H1 (cell line): Measurements from ENCODE around the gene MYO18A. TPM values are rescaled to one million over a fixed set of nuclear protein-coding genes. Genes with fewer than 3 reads are reported as not detected.

Experiments used
- CTCF ChIA-PET: fragments of 300-600 bp; sonication (Branson Sonifier 250); formaldehyde crosslinking; loops from one replicate; lab custom pipeline; 2021; ENCODE audit not compliant: partially characterized antibody; lab: Charles Lee
- POLR2A ChIA-PET: fragments of 300-600 bp; sonication (Branson Sonifier 250); formaldehyde crosslinking; loops from one replicate; lab custom pipeline; 2021; ENCODE audit warnings: inconsistent platforms; ENCODE audit not compliant: partially characterized antibody; lab: Charles Lee
- DNase-seq, 2 experiments: peaks; one replicate each; pipeline versions ENCODE4 v3.0.0 to v3.0.0-alpha.2; 2010 to 2022; ENCODE audit warnings: low spot score in 2 of 2, low read depth in 1 of 2, mixed read lengths in 1 of 2
- FAIRE-seq: peaks from 2 replicates; lab custom pipeline; 2011; peaks lifted over from hg19 to GRCh38; lab: Jason Lieb, UNC
- H2AFZ ChIP-seq: 2 replicates; pipeline ENCODE4 v1.8.1; 2012; ENCODE audit warnings: low read length, inconsistent platforms
- H2AK5ac ChIP-seq: 2 replicates; pipeline ENCODE4 v1.6.1; 2013; ENCODE audit warnings: low read depth, low read length
- H2BK120ac ChIP-seq: replicated peaks from 2 replicates; pipeline ENCODE3; 2013; ENCODE audit warnings: low read depth, low read length, inconsistent platforms
- H2BK12ac ChIP-seq: 2 replicates; pipeline ENCODE4 v1.6.1; 2013; ENCODE audit warnings: low read depth, low read length
- H2BK15ac ChIP-seq: 2 replicates; pipeline ENCODE4 v1.6.1; 2013; ENCODE audit warnings: low read length
- H2BK20ac ChIP-seq: 2 replicates; pipeline ENCODE4 v1.6.1; 2013; ENCODE audit warnings: low read length
- H2BK5ac ChIP-seq: 2 replicates; pipeline ENCODE4 v1.6.1; 2013; ENCODE audit warnings: low read depth, low read length
- H3K14ac ChIP-seq: 2 replicates; pipeline ENCODE4 v1.6.1; 2013; ENCODE audit warnings: inconsistent platforms; ENCODE audit not compliant: insufficient read length
- H3K18ac ChIP-seq: 2 replicates; pipeline ENCODE4 v1.6.1; 2013; ENCODE audit warnings: low read length; ENCODE audit errors: extremely low read depth
- H3K23ac ChIP-seq: 2 replicates; pipeline ENCODE4 v1.6.1; 2013; ENCODE audit warnings: inconsistent platforms; ENCODE audit not compliant: insufficient read length
- H3K23me2 ChIP-seq: 2 replicates; pipeline ENCODE4 v1.6.1; 2013; ENCODE audit warnings: low read depth, low read length
- H3K27ac ChIP-seq: 2 replicates; pipeline ENCODE4 v1.6.1; 2011; ENCODE audit warnings: low read depth, low read length, inconsistent platforms
- H3K27me3 ChIP-seq, 4 experiments: replicated peaks in 1 of 4; 1 replicate in 1 of 4; 2 replicates in 3 of 4; pipeline versions ENCODE4 v1.6.1 to v1.8.1; 2011 to 2013; ENCODE audit warnings: low read length in 3 of 4, mild to moderate bottlenecking in 3 of 4, inconsistent platforms in 2 of 4, mixed read lengths in 2 of 4, moderate library complexity in 1 of 4; ENCODE audit not compliant: control insufficient read depth in 3 of 4, insufficient read depth in 3 of 4; ENCODE audit errors: extremely low read depth in 1 of 4
- H3K36me3 ChIP-seq, 4 experiments: 2 replicates each; pipeline versions ENCODE4 v1.6.1 to v1.8.1; 2011 to 2013; ENCODE audit warnings: mild to moderate bottlenecking in 4 of 4, low read length in 3 of 4, moderate library complexity in 2 of 4, control low read depth in 1 of 4, inconsistent platforms in 1 of 4; ENCODE audit not compliant: insufficient read depth in 4 of 4, control insufficient read depth in 2 of 4
- H3K4ac ChIP-seq: replicated peaks from 2 replicates; pipeline ENCODE3; 2013; ENCODE audit warnings: low read length, low read depth, mixed read lengths, inconsistent platforms; ENCODE audit not compliant: insufficient read length
- H3K4me1 ChIP-seq, 4 experiments: replicated peaks in 1 of 4; 1 replicate in 1 of 4; 2 replicates in 3 of 4; pipeline versions ENCODE4 v1.6.1 to v1.8.1; 2011 to 2013; ENCODE audit warnings: low read length in 3 of 4, inconsistent platforms in 2 of 4, mixed read lengths in 1 of 4; ENCODE audit not compliant: insufficient read depth in 4 of 4, control insufficient read depth in 3 of 4
- H3K4me2 ChIP-seq, 2 experiments: 2 replicates each; pipeline versions ENCODE4 v1.6.1 to v1.8.1; 2011 to 2013; ENCODE audit warnings: low read depth in 2 of 2, low read length in 2 of 2, control low read depth in 1 of 2, inconsistent platforms in 1 of 2, mild to moderate bottlenecking in 1 of 2; ENCODE audit not compliant: insufficient read depth in 1 of 2
- H3K4me3 ChIP-seq, 4 experiments: fragments of 200-600, 300-600 bp in 1 of 4; sonication (generic), shearing (Covaris generic), sonication (Bioruptor Twin) in 1 of 4; 2 replicates each; pipeline versions ENCODE4 v1.5.1 to v1.8.1; 2011 to 2016; ENCODE audit warnings: low read length in 4 of 4, low read depth in 3 of 4, control low read depth in 2 of 4, inconsistent platforms in 2 of 4, mild to moderate bottlenecking in 2 of 4, mixed read lengths in 1 of 4, moderate library complexity in 1 of 4; ENCODE audit not compliant: insufficient read depth in 2 of 4; ENCODE audit errors: extremely low read depth in 1 of 4
- H3K56ac ChIP-seq: replicated peaks from 2 replicates; pipeline ENCODE3; 2013; ENCODE audit warnings: low read depth, mild to moderate bottlenecking, mixed read lengths, low read length, inconsistent platforms; ENCODE audit not compliant: insufficient read length
- H3K79me1 ChIP-seq: 2 replicates; pipeline ENCODE4 v1.6.1; 2013; ENCODE audit warnings: low read depth, low read length, control low read depth
- H3K79me2 ChIP-seq, 2 experiments: 2 replicates each; pipeline versions ENCODE4 v1.6.1 to v1.8.1; 2012 to 2013; ENCODE audit warnings: low read length in 2 of 2, mild to moderate bottlenecking in 2 of 2, inconsistent platforms in 1 of 2; ENCODE audit not compliant: insufficient read depth in 2 of 2, control insufficient read depth in 1 of 2
- H3K9ac ChIP-seq, 4 experiments: replicated peaks in 1 of 4; 1 replicate in 1 of 4; 2 replicates in 3 of 4; pipeline versions ENCODE4 v1.6.1 to v1.8.1; 2011 to 2013; ENCODE audit warnings: low read depth in 3 of 4, low read length in 3 of 4, control low read depth in 2 of 4, mild to moderate bottlenecking in 2 of 4, moderate library complexity in 2 of 4, inconsistent platforms in 1 of 4; ENCODE audit errors: extremely low read depth in 1 of 4
- H3K9me3 ChIP-seq, 2 experiments: 2 replicates each; pipeline versions ENCODE4 v1.6.1 to v1.8.1; 2012 to 2013; ENCODE audit warnings: mild to moderate bottlenecking in 2 of 2, moderate library complexity in 2 of 2, control low read depth in 1 of 2, inconsistent platforms in 1 of 2, low read depth in 1 of 2, low read length in 1 of 2, mixed read lengths in 1 of 2; ENCODE audit not compliant: insufficient read depth in 2 of 2
- H4K20me1 ChIP-seq, 2 experiments: replicated peaks in 1 of 2; 2 replicates each; pipeline versions ENCODE3 to v1.8.1; 2011 to 2013; ENCODE audit warnings: inconsistent platforms in 2 of 2, low read length in 2 of 2, mild to moderate bottlenecking in 1 of 2; ENCODE audit not compliant: insufficient read depth in 2 of 2, control insufficient read depth in 1 of 2
- H4K5ac ChIP-seq: 2 replicates; pipeline ENCODE4 v1.6.1; 2013; ENCODE audit warnings: low read length, low read depth, mixed read lengths, inconsistent platforms; ENCODE audit not compliant: insufficient read length
- H4K8ac ChIP-seq: 2 replicates; pipeline ENCODE4 v1.8.0; 2013; ENCODE audit warnings: mild to moderate bottlenecking, moderate library complexity, low read length, inconsistent platforms; ENCODE audit not compliant: insufficient read depth; ENCODE audit errors: extremely low read depth
- H4K91ac ChIP-seq: replicated peaks from 2 replicates; pipeline ENCODE3; 2013; ENCODE audit warnings: low read length, mixed read lengths, inconsistent platforms; ENCODE audit not compliant: insufficient read length
- ATF3 ChIP-seq: IDR thresholded peaks from 2 replicates; pipeline ENCODE4 v1.6.1; 2011; ENCODE audit warnings: low read depth, mild to moderate bottlenecking, low read length; ENCODE audit not compliant: insufficient read depth
- BACH1 ChIP-seq: IDR thresholded peaks from 2 replicates; pipeline ENCODE4 v1.6.1; 2012; ENCODE audit warnings: low read length, improper control_type of control experiment
- BRCA1 ChIP-seq: IDR thresholded peaks from 2 replicates; pipeline ENCODE4 v1.6.1; 2012; ENCODE audit warnings: low read depth, low read length, improper control_type of control experiment
- CTBP2 ChIP-seq: IDR thresholded peaks from 2 replicates; pipeline ENCODE4 v1.7.0; 2011; ENCODE audit warnings: borderline replicate concordance, mild to moderate bottlenecking, moderate library complexity, mixed read lengths, low read length; ENCODE audit not compliant: insufficient read depth, insufficient read length
- E2F6 ChIP-seq: IDR thresholded peaks from 2 replicates; pipeline ENCODE4 v1.6.1; 2012; ENCODE audit warnings: inconsistent platforms
- KDM1A ChIP-seq: fragments of 200-600, 300-600 bp; sonication (generic); IDR thresholded peaks from 2 replicates; pipeline ENCODE4 v1.7.1; 2016; ENCODE audit warnings: mild to moderate bottlenecking, low read length, borderline replicate concordance
- NRF1 ChIP-seq: IDR thresholded peaks from 2 replicates; pipeline ENCODE4 v1.6.1; 2011; ENCODE audit warnings: mild to moderate bottlenecking, low read depth, low read length, improper control_type of control experiment
- PHF8 ChIP-seq: fragments of 200-600 bp; sonication (generic); conservative IDR thresholded peaks from 2 replicates; pipeline ENCODE4 v1.7.1; 2012; ENCODE audit warnings: low read depth, mild to moderate bottlenecking, inconsistent platforms, low read length, moderate library complexity
- RXRA ChIP-seq: IDR thresholded peaks from 2 replicates; pipeline ENCODE4 v1.6.1; 2011; ENCODE audit warnings: low read depth, mild to moderate bottlenecking, low read length, moderate library complexity; ENCODE audit not compliant: insufficient read depth
- SIRT6 ChIP-seq: IDR thresholded peaks from one replicate; pipeline ENCODE4 v1.7.1; 2012; ENCODE audit warnings: low read length, inconsistent platforms
- SIX5 ChIP-seq: IDR thresholded peaks from 2 replicates; pipeline ENCODE4 v1.6.1; 2011; ENCODE audit warnings: mild to moderate bottlenecking, low read depth, low read length
- SP4 ChIP-seq: IDR thresholded peaks from 2 replicates; pipeline ENCODE4 v1.6.1; 2012; ENCODE audit warnings: low read length, inconsistent platforms
- TAF7 ChIP-seq: optimal IDR thresholded peaks from 2 replicates; pipeline ENCODE3; 2011; ENCODE audit warnings: low read depth, mild to moderate bottlenecking, inconsistent platforms, low read length, moderate library complexity, borderline replicate concordance
- WGBS, 2 experiments: shearing (Covaris generic) in 1 of 2; methylation state at CpG; one replicate each; pipeline versions ENCODE4 v1.1.6 to v1.1.7; 2013 to 2015; ENCODE audit warnings: low lambda C conversion rate in 2 of 2, mixed read lengths in 2 of 2, inconsistent platforms in 1 of 2, low coverage in 1 of 2, missing lambda C conversion rate in 1 of 2; ENCODE audit not compliant: insufficient replicate concordance in 2 of 2, insufficient coverage in 1 of 2, insufficient read length in 1 of 2; ENCODE audit errors: extremely low coverage in 1 of 2, missing lambda C conversion rate in 1 of 2; 5-methylcytosine and 5-hydroxymethylcytosine counted together
- polyA plus RNA-seq, 7 experiments: library from polyadenylated mRNA; depleted of rRNA in 3 of 7; stranded (reverse) in 5 of 7; unstranded in 2 of 7; fragments of >200 nt in 5 of 7; fragments of 200-250 nt in 2 of 7; gene quantifications; 1 replicate in 5 of 7; 2 replicates in 1 of 7; 4 replicates in 1 of 7; pipeline versions ENCODE4 v1.2.1 to v1.2.3, GENCODE V29; 2011 to 2013; ENCODE audit warnings: missing spikeins in 2 of 7, mixed read lengths in 2 of 7
- total RNA-seq: library from RNA; stranded (reverse); fragmentation: NEBNext Ultra II Directional; extraction: Animal tissue kit (Norgen Biotek cat#: 25700); gene quantifications from 2 replicates; pipeline ENCODE4 v1.2.1, GENCODE V29; 2021

The MYO18A gene
- total and polyA plus RNA-seq, 2 of the 8 experiments (the other 6 are each of a cell fraction or from before 2014, with no cell fraction given) = 7.6 to 43.8 TPM

- Histone ChIP-seq H3K79me1 (no peaks in the 10 kb centered on the region), H3K4me2 (no peak overlapping the region), H4K5ac (no peak overlapping the region), H3K36me3 (no peaks in the 10 kb centered on the region), H3K4me3 (no peak overlapping the region), H3K27me3 (peaks cover 0 to 3% (median 0%) of the 10 kb centered on the region in 4 experiments; a peak in 3 of 7 replicates), H4K20me1 (no peaks in the 10 kb centered on the region), H2BK5ac (no peak overlapping the region), H2BK20ac (no peak overlapping the region), H2BK15ac (no peak overlapping the region), H2AK5ac (no peak overlapping the region; the same call in 1 of the 2 replicates), H3K56ac (no peak overlapping the region), H3K14ac (no peak overlapping the region), H3K23ac (no peak overlapping the region), H3K27ac (no peak overlapping the region), H3K9me3 (no peaks in the 10 kb centered on the region), H2AFZ (no peak overlapping the region), H3K79me2 (no peaks in the 10 kb centered on the region), H4K8ac (no peak overlapping the region), H3K4me1 (peaks cover 20 to 37% (median 31%) of the 10 kb centered on the region in 4 experiments), H2BK12ac (no peak overlapping the region; the same call in 1 of the 2 replicates), H3K18ac (no peak overlapping the region), H2BK120ac (no peak overlapping the region), H3K23me2 (no peaks in the 10 kb centered on the region), H4K91ac (no peak overlapping the region), H3K9ac (no peak overlapping the region), H3K4ac (no peak overlapping the region)
- DNase-seq = no peak
- 95% methylated on average over 7 of the region's 7 CpGs; no CpG with 5 or more reads in 1 of the 2 experiments for WGBS, 2 experiments
- ChIA-PET CTCF (interaction anchor here (1.1 to 9.0 kb wide), 5 partner anchors 17 to 94 kb away, joined by 3 to 105 read pairs (median 13); no protein-coding TSS in a partner anchor), POLR2A (interaction anchor here (3.8 to 4.7 kb wide), 2 partner anchors 12 to 16 kb away, joined by 21 to 47 read pairs; partner anchors contain the start of gene SEZ6)
- FAIRE-seq = no peak
- TF ChIP-seq TAF7 (no peak), KDM1A (no peak), PHF8 (no peak), E2F6 (no peak), SIX5 (no peak), ATF3 (no peak), BRCA1 (no peak), NRF1 (no peak), CTBP2 (no peak), SP4 (no peak), SIRT6 (no peak), BACH1 (no peak), RXRA (no peak)
These were observed 159.0 kb downstream of the MYO18A start for GRCh38 chr17:29021226-29021625.
